Pancreas (tissue), 10 donors: Measurements from ENCODE around the gene OTULINL. TPM values are rescaled to one million over a fixed set of nuclear protein-coding genes. Genes with fewer than 3 reads are reported as not detected.
A peak's percentile ranks its signal among the peaks of the same experiment; 100 is the strongest.

Experiments
- ATAC-seq, 4 donors: fragments of 200-7000 bp; cut with Tn5 transposase; one replicate each; pipeline versions ENCODE4 v1.8.0 to v1.9.1; 2020; ENCODE audit warnings: mild to moderate bottlenecking in 4 of 4, moderate library complexity in 4 of 4
- DNase-seq, 6 donors: peaks; one replicate each; pipeline ENCODE4 v3.0.0-alpha.2; 2020
- FAIRE-seq: peaks from 2 replicates; lab custom pipeline; 2012; peaks lifted over from hg19 to GRCh38; lab: Jason Lieb, UNC
- H3K27ac ChIP-seq, 4 donors: fragments of 200-600 bp; sonication (generic); 1 replicate in 3 of 4; 2 replicates in 1 of 4; pipeline versions ENCODE4 v1.5.0 to v1.8.0; 2020
- H3K27me3 ChIP-seq, 4 donors: fragments of 200-600 bp; one replicate each; pipeline ENCODE4 v1.8.0; 2021
- H3K36me3 ChIP-seq, 3 donors: fragments of 200-600 bp; sonication (generic) in 1 of 3; one replicate each; pipeline versions ENCODE4 v1.5.0 to v1.8.0; 2020 to 2021
- H3K4me1 ChIP-seq, 3 donors: fragments of 200-600 bp; one replicate each; pipeline ENCODE4 v1.8.0; 2021
- H3K4me3 ChIP-seq, 4 donors: fragments of 200-600 bp; sonication (generic) in 2 of 4; one replicate each; pipeline versions ENCODE4 v1.5.0 to v1.8.0; 2020 to 2021
- H3K9me3 ChIP-seq, 4 donors: fragments of 200-600 bp; one replicate each; pipeline ENCODE4 v1.8.0; 2021
- CTCF ChIP-seq, 4 donors: fragments of 200-600 bp; sonication (generic) in 3 of 4; IDR thresholded peaks; one replicate each; pipeline versions ENCODE4 v1.5.0 to v1.8.0; 2021; ENCODE audit warnings: antibody characterized with exemption in 4 of 4
- WGBS, 2 donors: extraction: QIAGEN DNeasy Blood & Tissue Kit; methylation state at CpG; one replicate each; pipeline ENCODE4 v1.1.7; 2013; 5-methylcytosine and 5-hydroxymethylcytosine counted together
- intact Hi-C, 3 donors: fragments of 100-400 bp; cut with DNase I; formaldehyde crosslinking; loops; one replicate each; pipeline versions ENCODE4 v1.11.1 to v1.14.2; 2022
- polyA plus RNA-seq, 2 donors: library from polyadenylated mRNA; stranded (reverse); fragments of 200-250 nt; gene quantifications; one replicate each; pipeline ENCODE4 v1.2.3, GENCODE V29; 2013
- total RNA-seq, 6 donors: library from RNA; stranded (reverse); fragmentation: NEBNext Ultra II Directional in 4 of 6; extraction: Animal tissue kit (Norgen Biotek cat#: 25700) in 4 of 6; gene quantifications; one replicate each; pipeline versions ENCODE4 v1.2.1 to v1.2.4, GENCODE V29; 2021 to 2023
- donor health status: healthy with polysubstance abuse.
- donor health status: DM: no; HTN: no; CAD: no; lungs with moderate emphysema.
- donor health status: DM: no; HTN: no; CAD: no.
- donor health status: control.
- donor health status: control.
- donor health status: Bipolar disorder and iron deficiency.
- donor health status: DM: yes; HTN: yes; CAD: no.
- donor health status: DM: no; HTN: no; CAD: no.
- donor health status: DM: no; HTN: no; CAD: no.
- donor health status: DM: yes; HTN: yes; CAD: no.

Gene OTULINL
- total and polyA plus RNA-seq, 8 donors: 4.6 to 24.2 (median 13.0) TPM

DNA sequence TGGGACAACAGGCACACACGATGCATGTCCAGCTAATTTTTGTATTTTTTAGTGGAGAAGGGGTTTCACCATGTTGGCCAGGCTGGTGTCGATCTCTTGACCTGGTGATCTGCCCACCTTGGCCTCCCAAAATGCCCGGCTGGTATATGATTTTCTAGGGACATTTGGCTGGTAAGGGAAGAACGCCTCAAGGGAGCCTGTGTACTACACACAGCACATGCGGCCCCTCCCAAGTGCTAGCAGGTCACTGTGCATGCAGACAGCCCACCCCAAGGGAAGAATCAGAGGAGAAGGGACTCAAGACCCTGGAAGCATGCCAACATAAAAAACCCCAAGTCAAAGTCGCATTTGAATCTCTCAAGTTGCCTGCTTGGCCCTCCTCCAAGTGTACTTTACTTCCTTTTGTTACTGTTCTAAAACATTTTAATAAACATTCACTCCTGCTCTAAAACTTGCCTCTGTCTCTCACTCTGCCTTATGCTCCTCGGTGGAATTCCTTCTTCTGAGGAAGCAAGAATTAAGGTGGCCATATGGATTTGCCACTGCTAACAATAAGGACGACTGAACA, 24.3 kb upstream of the OTULINL start:
- Histone ChIP-seq H3K9me3 (no peaks in the 10 kb centered on the region), H3K27me3 (no peaks in the 10 kb centered on the region), H3K36me3 (no peaks in the 10 kb centered on the region), H3K4me1 (peaks cover 0 to 12% (median 0%) of the 10 kb centered on the region in 3 donors), H3K27ac (no peak overlapping the region), H3K4me3 (no peak overlapping the region)
- ATAC-seq: no peak
- TF ChIP-seq CTCF (IDR thresholded peaks at IDR 0.05): no peak
- 55 to 56% methylated on average over 8 of the region's 8 CpGs for WGBS, 2 donors
- no peak for DNase-seq
- intact Hi-C loops: no loop called here
- FAIRE-seq: no peak

DNA sequence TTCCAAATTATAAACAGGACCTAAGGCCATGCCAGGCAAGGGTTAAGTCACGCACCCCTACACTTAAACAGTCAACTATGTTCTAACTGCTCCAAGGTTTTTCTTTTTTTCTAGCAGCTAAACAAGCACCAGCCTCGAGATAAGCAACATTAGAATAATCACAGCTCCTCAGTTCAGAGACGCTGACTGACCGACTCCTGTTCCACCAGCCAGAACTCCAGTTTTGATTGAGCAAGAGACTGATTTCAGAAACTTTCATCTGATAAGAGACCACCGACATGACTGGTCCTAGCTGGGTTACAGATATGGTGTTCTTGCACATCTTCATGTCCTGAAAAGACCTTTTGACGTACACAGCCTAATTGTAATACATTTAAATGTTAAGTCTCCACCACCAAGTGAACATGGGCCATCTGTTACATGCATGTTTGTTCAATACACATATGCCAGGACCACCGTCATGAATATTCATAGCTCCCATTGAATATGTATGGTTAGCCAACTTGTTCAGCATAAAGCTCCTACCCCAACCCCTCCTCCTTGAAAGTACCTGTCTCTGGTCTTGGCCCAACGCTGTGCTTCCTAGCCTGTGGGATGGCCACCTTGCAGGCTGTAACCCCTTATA, 23.7 kb upstream of the OTULINL start:
- H3K4me3 ChIP-seq: no peak overlapping the region
- no peak for DNase-seq
- no peaks in the 10 kb centered on the region for H3K9me3 ChIP-seq
- H3K4me1 ChIP-seq: peaks cover 0 to 12% (median 0%) of the 10 kb centered on the region in 3 donors
- H3K27me3 ChIP-seq: no peaks in the 10 kb centered on the region
- TF ChIP-seq CTCF (IDR thresholded peaks at IDR 0.05): no peak
- 36 to 41% methylated on average over 8 of the region's 8 CpGs for WGBS, 2 donors
- no peak overlapping the region for H3K27ac ChIP-seq
- no peak for FAIRE-seq
- intact Hi-C loops: no loop called here
- peak in 1 of 4 donors; percentile 44 for ATAC-seq
- no peaks in the 10 kb centered on the region for H3K36me3 ChIP-seq

DNA sequence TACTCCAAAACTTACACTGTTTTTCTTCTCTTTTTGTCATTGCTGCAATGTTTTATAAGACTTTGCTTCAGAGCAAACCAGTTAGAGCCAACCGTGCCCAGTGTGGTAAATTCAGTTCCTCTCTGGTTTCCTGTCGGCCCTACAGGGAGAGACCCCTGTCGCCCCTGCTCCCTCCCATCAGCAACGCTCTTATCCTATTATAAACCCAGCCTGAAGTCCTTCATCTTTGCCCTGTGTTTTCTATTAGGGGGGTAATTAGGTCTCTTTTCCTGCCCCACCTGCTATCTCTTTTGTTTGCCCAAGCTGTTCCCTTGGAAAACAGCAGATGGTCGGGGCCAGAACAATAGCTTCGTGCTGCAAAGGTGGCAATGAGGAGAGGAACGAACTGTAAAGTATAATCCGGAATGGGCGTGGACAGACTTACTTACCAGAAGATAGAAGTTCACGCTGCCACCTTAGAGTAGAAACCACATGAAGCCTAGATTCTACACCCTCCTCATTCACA, 21.4 kb upstream of the OTULINL start:
- Histone ChIP-seq H3K9me3 (no peaks in the 10 kb centered on the region), H3K27me3 (no peaks in the 10 kb centered on the region), H3K36me3 (no peaks in the 10 kb centered on the region), H3K27ac (no peak overlapping the region), H3K4me3 (no peak overlapping the region), H3K4me1 (peaks cover 0 to 12% (median 0%) of the 10 kb centered on the region in 3 donors)
- no peak for TF ChIP-seq CTCF (IDR thresholded peaks at IDR 0.05)
- FAIRE-seq (no peak), ATAC-seq (peak; percentile 53 to 74 (median 70)), DNase-seq (peak in 1 of 6 donors; percentile 27)
- intact Hi-C loops: no loop called here
- WGBS, 2 donors: 15% methylated on average over 10 of the region's 10 CpGs

- WGBS, 2 donors: 90% methylated on average over 3 of the region's 3 CpGs
- no peak overlapping the region for H3K27ac ChIP-seq
- H3K27me3 ChIP-seq: no peaks in the 10 kb centered on the region
- TF ChIP-seq CTCF (IDR thresholded peaks at IDR 0.05): no peak
- DNase-seq (no peak), FAIRE-seq (no peak), ATAC-seq (no peak)
- H3K9me3 ChIP-seq: no peaks in the 10 kb centered on the region
- no peak overlapping the region for H3K4me3 ChIP-seq
- H3K36me3 ChIP-seq: no peaks in the 10 kb centered on the region
- intact Hi-C loops: no loop called here
- peaks cover 0 to 12% (median 0%) of the 10 kb centered on the region in 3 donors for H3K4me1 ChIP-seq
These were observed 19.9 kb upstream of the OTULINL start for GRCh38 chr5:14561741-14562140.

- ATAC-seq (no peak), DNase-seq (no peak), FAIRE-seq (no peak)
- Histone ChIP-seq H3K27me3 (no peaks in the 10 kb centered on the region), H3K4me1 (no peaks in the 10 kb centered on the region), H3K4me3 (no peak overlapping the region), H3K36me3 (no peaks in the 10 kb centered on the region), H3K27ac (no peak overlapping the region), H3K9me3 (no peaks in the 10 kb centered on the region)
- 82 to 86% methylated on average over 1 of the region's 1 CpG for WGBS, 2 donors
- intact Hi-C loops: no loop called here
- no peak for TF ChIP-seq CTCF (IDR thresholded peaks at IDR 0.05)
These were observed 13.3 kb upstream of the OTULINL start for GRCh38 chr5:14568333-14568732.
